ENCODE measurements around the gene DTD1. TPM values are rescaled to one million over a fixed set of nuclear protein-coding genes. Genes with fewer than 3 reads are reported as not detected.

The DTD1 gene
- total and polyA plus RNA-seq, 2 of the 13 experiments (the other 11 are each of a cell fraction or from before 2014, with no cell fraction given) = 41.2 to 79.3 TPM

GRCh38 chr20:18778690-18779392 lies 191.0 kb downstream of the DTD1 start:
- in situ Hi-C loops (cut with HindIII; ENCODE audit: extremely low pct_ligation_motif_present, low pct_unique_long_range_greater_than_20kb) = no loop called here
- TF ChIP-seq STAG1 (CRISPR knock-in tag; IDR thresholded peaks at IDR 0.05) (peak; percentile 20), NFE2L2 (IDR thresholded peaks at IDR 0.05; ENCODE audit: low read length) (no peak), ZNF83 (CRISPR knock-in tag; IDR thresholded peaks at IDR 0.05; ENCODE audit: borderline replicate concordance) (no peak)
- TF ChIP-seq, protein P1, sequence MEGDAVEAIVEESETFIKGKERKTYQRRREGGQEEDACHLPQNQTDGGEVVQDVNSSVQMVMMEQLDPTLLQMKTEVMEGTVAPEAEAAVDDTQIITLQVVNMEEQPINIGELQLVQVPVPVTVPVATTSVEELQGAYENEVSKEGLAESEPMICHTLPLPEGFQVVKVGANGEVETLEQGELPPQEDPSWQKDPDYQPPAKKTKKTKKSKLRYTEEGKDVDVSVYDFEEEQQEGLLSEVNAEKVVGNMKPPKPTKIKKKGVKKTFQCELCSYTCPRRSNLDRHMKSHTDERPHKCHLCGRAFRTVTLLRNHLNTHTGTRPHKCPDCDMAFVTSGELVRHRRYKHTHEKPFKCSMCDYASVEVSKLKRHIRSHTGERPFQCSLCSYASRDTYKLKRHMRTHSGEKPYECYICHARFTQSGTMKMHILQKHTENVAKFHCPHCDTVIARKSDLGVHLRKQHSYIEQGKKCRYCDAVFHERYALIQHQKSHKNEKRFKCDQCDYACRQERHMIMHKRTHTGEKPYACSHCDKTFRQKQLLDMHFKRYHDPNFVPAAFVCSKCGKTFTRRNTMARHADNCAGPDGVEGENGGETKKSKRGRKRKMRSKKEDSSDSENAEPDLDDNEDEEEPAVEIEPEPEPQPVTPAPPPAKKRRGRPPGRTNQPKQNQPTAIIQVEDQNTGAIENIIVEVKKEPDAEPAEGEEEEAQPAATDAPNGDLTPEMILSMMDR (CRISPR knock-in tag; IDR thresholded peaks at IDR 0.05) = peak; percentile 23; the same call in 1 of the 2 replicates
- FAIRE-seq (peak; percentile 58), DNase-seq (ENCODE audit: low spot score) (no peak), ATAC-seq (peak; percentile 66)
- H4K20me1 ChIP-seq (ENCODE audit: insufficient read depth, low read length) = no peaks in the 10 kb centered on the region
- no TSS peak for BruUV-seq (replicated peaks)
- H3K27me3 ChIP-seq (ENCODE audit: control insufficient read depth in 1 of 2, insufficient read depth in 2 of 2, low read length in 2 of 2) = peaks cover 0 to 4% of the 10 kb centered on the region in 2 experiments; a peak in 2 of 5 replicates
- H3K79me2 ChIP-seq (ENCODE audit: insufficient read depth, low read length) = no peaks in the 10 kb centered on the region
- H3K4me1 ChIP-seq (ENCODE audit: insufficient read depth, low read length) = no peaks in the 10 kb centered on the region
- no peaks in the 10 kb centered on the region for H3K36me3 ChIP-seq (replicated peaks in 1 of 2; ENCODE audit: control insufficient read depth in 1 of 2, insufficient read depth in 2 of 2, low read length in 2 of 2)
- no peak overlapping the region for H3K4me3 ChIP-seq (replicated peaks in 1 of 3; ENCODE audit: insufficient read depth in 1 of 3, low read depth in 2 of 3, low read length in 3 of 3)
- intact Hi-C loops (cut with micrococcal nuclease; ENCODE audit: unreplicated experiment) = no loop called here
- H3K9me3 ChIP-seq (ENCODE audit: low read length) = no peaks in the 10 kb centered on the region
- no peak overlapping the region for H2AFZ ChIP-seq (ENCODE audit: low read length)
- H3K4me2 ChIP-seq (ENCODE audit: low read depth, low read length) = no peak overlapping the region
- no peak overlapping the region for H3K9ac ChIP-seq (ENCODE audit: insufficient read depth, low read depth, low read length)
- ChIA-PET POLR2A (interaction anchor here (1.1 kb wide), 1 partner anchor 15 kb away, joined by 3 read pairs; no protein-coding TSS in a partner anchor), CTCF (ENCODE audit: low intra/inter-chr PET ratio, low total read pairs) (no interaction called here)
- no peak overlapping the region for H3K27ac ChIP-seq (ENCODE audit: extremely low read length, insufficient read depth, low read length)
- 31% methylated on average over 10 of the region's 10 CpGs for WGBS (ENCODE audit: low lambda C conversion rate)
